K562 (cell line): Measurements from ENCODE around the gene GTPBP1. TPM values are rescaled to one million over a fixed set of nuclear protein-coding genes. Genes with fewer than 3 reads are reported as not detected.

Experiments
- BCL6 ChIP-seq: fragments of 250-450 bp; sonication (Bioruptor Pico); IDR thresholded peaks from 2 replicates; pipeline ENCODE4 v1.4.0; 2020
- BHLHE40 ChIP-seq: IDR thresholded peaks from 2 replicates; pipeline ENCODE4 v1.6.1; 2011; ENCODE audit warnings: low read length, improper control_type of control experiment
- BMI1 ChIP-seq: fragments of 150-350 bp; IDR thresholded peaks from 2 replicates; pipeline ENCODE4 v1.6.1; 2014; ENCODE audit warnings: low read length
- CBFA2T2 ChIP-seq: fragments of 450-650 bp; conservative IDR thresholded peaks from 2 replicates; pipeline ENCODE4 v1.6.1; 2017; ENCODE audit warnings: mild to moderate bottlenecking
- ELF4 ChIP-seq: fragments of 450-650 bp; formaldehyde crosslinking; IDR thresholded peaks from 2 replicates; pipeline ENCODE4 v1.4.0; 2022; ENCODE audit warnings: missing genetic modification characterization
- ESRRA ChIP-seq: fragments of 450-650 bp; IDR thresholded peaks from 2 replicates; pipeline ENCODE4 v1.6.1; 2014; ENCODE audit warnings: low read depth, mild to moderate bottlenecking, moderate library complexity, borderline replicate concordance
- FOXM1 ChIP-seq, 2 experiments: fragments of 450-650 bp in 1 of 2; sonication (generic) in 1 of 2; formaldehyde crosslinking in 1 of 2; IDR thresholded peaks; 2 replicates each; pipeline versions ENCODE4 v1.6.1 to v1.9.0; 2017 to 2022; ENCODE audit warnings: low read depth in 2 of 2, mild to moderate bottlenecking in 2 of 2, missing genetic modification reagents in 1 of 2, moderate library complexity in 1 of 2
- FOXP1 ChIP-seq: sonication (generic); formaldehyde crosslinking; IDR thresholded peaks from 2 replicates; pipeline ENCODE4 v1.8.0; 2022; ENCODE audit warnings: mild to moderate bottlenecking, missing genetic modification reagents
- HDAC8 ChIP-seq: fragments of 450-650 bp; IDR thresholded peaks from 2 replicates; pipeline ENCODE4 v1.6.1; 2016; ENCODE audit warnings: mild to moderate bottlenecking, missing genetic modification characterization, moderate library complexity, missing compliant biosample characterization
- JUND ChIP-seq, 2 experiments: IDR thresholded peaks; 2 replicates in 1 of 2; 3 replicates in 1 of 2; pipeline ENCODE4 v1.6.1; 2011; ENCODE audit warnings: borderline replicate concordance in 2 of 2, low read depth in 2 of 2, low read length in 2 of 2, improper control_type of control experiment in 1 of 2, missing biosample characterization in 1 of 2, missing genetic modification characterization in 1 of 2, missing genetic modification reagents in 1 of 2
- KAT2B ChIP-seq: IDR thresholded peaks from one replicate; pipeline ENCODE4 v1.6.1; 2012; ENCODE audit warnings: low read depth, mild to moderate bottlenecking, control low read depth, inconsistent platforms, low read length, moderate library complexity
- LCOR ChIP-seq: sonication (generic); formaldehyde crosslinking; IDR thresholded peaks from 2 replicates; pipeline ENCODE4 v1.8.0; 2022; ENCODE audit warnings: mild to moderate bottlenecking, missing genetic modification reagents
- MED1 ChIP-seq: sonication (generic); formaldehyde crosslinking; IDR thresholded peaks from 2 replicates; pipeline ENCODE4 v1.8.1; 2023; ENCODE audit warnings: missing genetic modification reagents, borderline replicate concordance
- PML ChIP-seq: IDR thresholded peaks from 2 replicates; pipeline ENCODE4 v1.6.1; 2012; ENCODE audit warnings: low read length, inconsistent platforms
- PTRF ChIP-seq: fragments of 450-650 bp; IDR thresholded peaks from 2 replicates; pipeline ENCODE4 v1.6.1; 2016; ENCODE audit warnings: mild to moderate bottlenecking, missing genetic modification characterization, missing compliant biosample characterization
- RBM25 ChIP-seq: fragments of 200-400 bp; formaldehyde crosslinking; IDR thresholded peaks from 2 replicates; pipeline ENCODE4 v1.6.1; 2018; ENCODE audit warnings: low read length, low read depth, moderate library complexity; ENCODE audit not compliant: severe bottlenecking
- SAFB2 ChIP-seq: fragments of 200-400 bp; formaldehyde crosslinking; IDR thresholded peaks from 2 replicates; pipeline ENCODE4 v1.6.1; 2018; ENCODE audit warnings: borderline replicate concordance, low read length, low read depth, moderate library complexity; ENCODE audit not compliant: severe bottlenecking
- TAF15 ChIP-seq: fragments of 200-400 bp; formaldehyde crosslinking; IDR thresholded peaks from 2 replicates; pipeline ENCODE4 v1.6.1; 2017; ENCODE audit warnings: mild to moderate bottlenecking, low read depth, low read length, moderate library complexity
- TCFL5 ChIP-seq: fragments of 250-450 bp; sonication (Bioruptor Pico); conservative IDR thresholded peaks from 2 replicates; pipeline ENCODE4 v1.6.1; 2021; ENCODE audit warnings: mild to moderate bottlenecking, moderate library complexity, matching md5 sums
- TEAD4 ChIP-seq, 2 experiments: sonication (generic) in 1 of 2; formaldehyde crosslinking in 1 of 2; IDR thresholded peaks; 2 replicates each; pipeline versions ENCODE4 v1.6.1 to v1.8.0; 2012 to 2022; ENCODE audit warnings: borderline replicate concordance in 1 of 2, inconsistent platforms in 1 of 2, low read length in 1 of 2, mild to moderate bottlenecking in 1 of 2, missing genetic modification reagents in 1 of 2
- XRCC4 ChIP-seq: IDR thresholded peaks from one replicate; pipeline ENCODE4 v1.6.1; 2011; ENCODE audit not compliant: insufficient read depth, insufficient read length; ENCODE audit errors: extremely low read depth
- ZNF217 ChIP-seq: sonication (generic); formaldehyde crosslinking; IDR thresholded peaks from 2 replicates; pipeline ENCODE4 v1.8.0; 2022; ENCODE audit warnings: mild to moderate bottlenecking, missing genetic modification reagents
- ZNF354B ChIP-seq: fragments of 250-450 bp; sonication (Bioruptor Pico); IDR thresholded peaks from 2 replicates; pipeline ENCODE4 v1.4.0; 2020
- polyA plus RNA-seq, 8 experiments: library from polyadenylated mRNA; depleted of rRNA in 4 of 8; stranded (reverse) in 5 of 8; unstranded in 3 of 8; fragments of >200 nt; fragmentation: Nextera tagmentation in 2 of 8; fragmentation: Illumina TruSeq in 1 of 8; extraction: Ambion mirVana in 2 of 8; extraction: Trizol in 1 of 8; gene quantifications; 2 replicates each; pipeline versions ENCODE4 v1.2.1 to v1.2.3, GENCODE V29; 2011 to 2014; ENCODE audit warnings: inconsistent platforms in 1 of 8, missing spikeins in 1 of 8
- total RNA-seq, 7 experiments: library from RNA; depleted of rRNA in 6 of 7; stranded (reverse); fragments of >200 nt in 6 of 7; fragmentation: Illumina TruSeq in 2 of 7; extraction: Trizol in 2 of 7; gene quantifications; 2 replicates each; pipeline versions ENCODE4 v1.2.1 to v1.2.3, GENCODE V29; 2011 to 2021; ENCODE audit warnings: low replicate concordance in 1 of 7
- TF ChIP-seq, protein P1 (sequence below): fragments of 450-650 bp; formaldehyde crosslinking; IDR thresholded peaks from 2 replicates; pipeline ENCODE4 v1.4.0; 2022; ENCODE audit warnings: mild to moderate bottlenecking, moderate library complexity
- TF ChIP-seq, protein P2 (sequence below): fragments of 450-650 bp; IDR thresholded peaks from 2 replicates; pipeline ENCODE4 v1.6.1; 2016; ENCODE audit warnings: low read depth, mild to moderate bottlenecking, moderate library complexity
- TF ChIP-seq, protein P3 (sequence below): fragments of 250-450 bp; sonication (Bioruptor Pico); IDR thresholded peaks from 2 replicates; pipeline ENCODE4 v1.9.0; 2021; ENCODE audit warnings: mild to moderate bottlenecking, inconsistent platforms

Gene GTPBP1
- total and polyA plus RNA-seq, 9 of the 15 experiments (the other 6 are each of a cell fraction or from before 2014, with no cell fraction given) = 0.83 to 53.2 (median 23.3) TPM

DNA sequence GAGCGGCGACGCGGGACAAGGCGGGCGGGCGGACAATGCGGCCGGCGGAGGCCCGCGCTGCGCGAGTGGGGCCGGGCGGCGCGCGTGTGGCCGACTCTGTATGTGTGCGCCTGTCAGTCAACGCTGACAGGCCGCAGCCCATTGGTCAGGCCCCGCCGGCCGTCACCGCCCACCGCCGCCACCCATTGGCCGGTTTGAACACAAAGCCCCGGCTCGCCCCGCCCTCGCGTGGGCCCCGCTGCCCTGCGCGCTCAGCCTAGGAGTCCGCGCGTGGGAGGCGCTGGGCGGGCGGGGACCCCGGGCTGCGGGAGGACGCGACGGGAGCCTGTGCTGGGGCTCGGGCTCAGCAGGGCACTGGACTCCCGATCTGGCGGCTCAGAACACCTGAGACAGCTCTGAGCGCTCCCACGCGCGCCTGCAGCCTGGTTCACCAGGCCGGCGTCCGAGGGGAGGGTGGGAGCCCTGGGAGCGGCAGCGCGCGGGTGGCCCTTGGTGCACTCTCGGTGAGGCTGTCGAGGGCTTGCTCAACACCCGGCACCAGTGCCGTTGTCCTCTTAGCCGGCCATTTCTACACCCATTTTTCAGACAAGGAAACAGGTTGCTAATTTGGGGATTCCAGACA is 50.3 kb downstream of the GTPBP1 start, which contains the start of gene SUN2 (continued):
- TF ChIP-seq, protein P1, sequence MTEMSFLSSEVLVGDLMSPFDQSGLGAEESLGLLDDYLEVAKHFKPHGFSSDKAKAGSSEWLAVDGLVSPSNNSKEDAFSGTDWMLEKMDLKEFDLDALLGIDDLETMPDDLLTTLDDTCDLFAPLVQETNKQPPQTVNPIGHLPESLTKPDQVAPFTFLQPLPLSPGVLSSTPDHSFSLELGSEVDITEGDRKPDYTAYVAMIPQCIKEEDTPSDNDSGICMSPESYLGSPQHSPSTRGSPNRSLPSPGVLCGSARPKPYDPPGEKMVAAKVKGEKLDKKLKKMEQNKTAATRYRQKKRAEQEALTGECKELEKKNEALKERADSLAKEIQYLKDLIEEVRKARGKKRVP (CRISPR knock-in tag) = no peak
- TF ChIP-seq TEAD4 (IDR thresholded peaks at IDR 0.05; ENCODE audit: low read length) (no peak), TEAD4 (CRISPR knock-in tag; IDR thresholded peaks at IDR 0.05; ENCODE audit: borderline replicate concordance) (no peak), MED1 (CRISPR knock-in tag) (no peak), BMI1 (no peak), ELF4 (CRISPR knock-in tag) (no peak), PTRF (tag) (no peak), TAF15 (no peak), ZNF354B (CRISPR knock-in tag) (no peak), KAT2B (no peak), JUND (IDR thresholded peaks at IDR 0.05; ENCODE audit: borderline replicate concordance, low read depth, low read length) (no peak), JUND (tag; IDR thresholded peaks at IDR 0.05; ENCODE audit: borderline replicate concordance, low read depth, low read length) (no peak), FOXP1 (CRISPR knock-in tag) (peak; percentile 59; the same call in 1 of the 2 replicates), SAFB2 (no peak), BHLHE40 (no peak), BCL6 (no peak), LCOR (no peak), PML (0 out of 2 replicates have a peak, but pooled peaks have one; percentile 16), FOXM1 (IDR thresholded peaks at IDR 0.05; ENCODE audit: low read depth) (peak; percentile 87), FOXM1 (CRISPR knock-in tag; IDR thresholded peaks at IDR 0.05; ENCODE audit: low read depth) (peak; percentile 99), XRCC4 (no peak), ZNF217 (CRISPR knock-in tag) (no peak), TCFL5 (CRISPR knock-in tag) (no peak), CBFA2T2 (no peak), ESRRA (no peak), RBM25 (peak; percentile 100), HDAC8 (tag) (no peak)
- TF ChIP-seq, protein P2, sequence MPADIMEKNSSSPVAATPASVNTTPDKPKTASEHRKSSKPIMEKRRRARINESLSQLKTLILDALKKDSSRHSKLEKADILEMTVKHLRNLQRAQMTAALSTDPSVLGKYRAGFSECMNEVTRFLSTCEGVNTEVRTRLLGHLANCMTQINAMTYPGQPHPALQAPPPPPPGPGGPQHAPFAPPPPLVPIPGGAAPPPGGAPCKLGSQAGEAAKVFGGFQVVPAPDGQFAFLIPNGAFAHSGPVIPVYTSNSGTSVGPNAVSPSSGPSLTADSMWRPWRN = no peak
- TF ChIP-seq, protein P3, sequence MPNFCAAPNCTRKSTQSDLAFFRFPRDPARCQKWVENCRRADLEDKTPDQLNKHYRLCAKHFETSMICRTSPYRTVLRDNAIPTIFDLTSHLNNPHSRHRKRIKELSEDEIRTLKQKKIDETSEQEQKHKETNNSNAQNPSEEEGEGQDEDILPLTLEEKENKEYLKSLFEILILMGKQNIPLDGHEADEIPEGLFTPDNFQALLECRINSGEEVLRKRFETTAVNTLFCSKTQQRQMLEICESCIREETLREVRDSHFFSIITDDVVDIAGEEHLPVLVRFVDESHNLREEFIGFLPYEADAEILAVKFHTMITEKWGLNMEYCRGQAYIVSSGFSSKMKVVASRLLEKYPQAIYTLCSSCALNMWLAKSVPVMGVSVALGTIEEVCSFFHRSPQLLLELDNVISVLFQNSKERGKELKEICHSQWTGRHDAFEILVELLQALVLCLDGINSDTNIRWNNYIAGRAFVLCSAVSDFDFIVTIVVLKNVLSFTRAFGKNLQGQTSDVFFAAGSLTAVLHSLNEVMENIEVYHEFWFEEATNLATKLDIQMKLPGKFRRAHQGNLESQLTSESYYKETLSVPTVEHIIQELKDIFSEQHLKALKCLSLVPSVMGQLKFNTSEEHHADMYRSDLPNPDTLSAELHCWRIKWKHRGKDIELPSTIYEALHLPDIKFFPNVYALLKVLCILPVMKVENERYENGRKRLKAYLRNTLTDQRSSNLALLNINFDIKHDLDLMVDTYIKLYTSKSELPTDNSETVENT (CRISPR knock-in tag) = no peak
